Vagina (tissue), 2 donors: ENCODE measurements around the gene PPIF. TPM values are rescaled to one million over a fixed set of nuclear protein-coding genes. Genes with fewer than 3 reads are reported as not detected.

ENCODE experiments used
- DNase-seq, 2 donors: peaks; one replicate each; pipeline ENCODE4 v3.0.0-alpha.2; 2017; ENCODE audit errors: extremely low spot score in 2 of 2
- H3K27ac ChIP-seq: fragments of 200-600 bp; sonication (generic); one replicate; pipeline ENCODE4 v1.5.1; 2019
- H3K27me3 ChIP-seq: fragments of 200-600 bp; sonication (generic); one replicate; pipeline ENCODE4 v1.5.1; 2019
- H3K36me3 ChIP-seq, 2 donors: fragments of 200-600 bp; sonication (generic); one replicate each; pipeline ENCODE4 v1.5.1; 2017 to 2019
- H3K4me1 ChIP-seq: fragments of 200-600 bp; sonication (generic); one replicate; pipeline ENCODE4 v1.5.1; 2019
- H3K4me3 ChIP-seq, 2 donors: fragments of 200-600 bp; sonication (generic); 1 replicate in 1 of 2; 2 replicates in 1 of 2; pipeline ENCODE4 v1.5.1; 2016 to 2019
- H3K9me3 ChIP-seq: fragments of 200-600 bp; sonication (generic); one replicate; pipeline ENCODE4 v1.5.1; 2019
- POLR2A ChIP-seq, 2 donors: fragments of 450-650 bp; IDR thresholded peaks; one replicate each; pipeline ENCODE4 v1.6.1; 2017; ENCODE audit warnings: antibody characterized with exemption in 2 of 2, mild to moderate bottlenecking in 2 of 2, moderate library complexity in 2 of 2
- POLR2AphosphoS5 ChIP-seq, 2 donors: sonication (generic); formaldehyde crosslinking; IDR thresholded peaks; one replicate each; pipeline ENCODE4 v1.9.0; 2017; ENCODE audit warnings: antibody characterized with exemption in 2 of 2, mild to moderate bottlenecking in 2 of 2, low read depth in 1 of 2; ENCODE audit not compliant: insufficient read depth in 1 of 2
- intact Hi-C: fragments of 100-400 bp; cut with DNase I; formaldehyde crosslinking; loops from one replicate; pipeline ENCODE4 v1.15.1; 2023
- total RNA-seq: library from RNA; depleted of rRNA; stranded (reverse); fragments of >200 nt; gene quantifications from one replicate; pipeline ENCODE4 v1.2.3, GENCODE V29; 2016
- TF ChIP-seq, protein P1 (sequence below), 3 experiments: fragments of 450-650 bp in 2 of 3; fragments of 200-600 bp in 1 of 3; sonication (generic) in 1 of 3; IDR thresholded peaks; one replicate each; pipeline ENCODE4 v1.5.1; 2017 to 2019; ENCODE audit warnings: antibody characterized with exemption in 3 of 3, mild to moderate bottlenecking in 2 of 3, moderate library complexity in 2 of 3

PPIF gene
- total RNA-seq, 1 donor from 2014 or later: 44.7 TPM

DNA sequence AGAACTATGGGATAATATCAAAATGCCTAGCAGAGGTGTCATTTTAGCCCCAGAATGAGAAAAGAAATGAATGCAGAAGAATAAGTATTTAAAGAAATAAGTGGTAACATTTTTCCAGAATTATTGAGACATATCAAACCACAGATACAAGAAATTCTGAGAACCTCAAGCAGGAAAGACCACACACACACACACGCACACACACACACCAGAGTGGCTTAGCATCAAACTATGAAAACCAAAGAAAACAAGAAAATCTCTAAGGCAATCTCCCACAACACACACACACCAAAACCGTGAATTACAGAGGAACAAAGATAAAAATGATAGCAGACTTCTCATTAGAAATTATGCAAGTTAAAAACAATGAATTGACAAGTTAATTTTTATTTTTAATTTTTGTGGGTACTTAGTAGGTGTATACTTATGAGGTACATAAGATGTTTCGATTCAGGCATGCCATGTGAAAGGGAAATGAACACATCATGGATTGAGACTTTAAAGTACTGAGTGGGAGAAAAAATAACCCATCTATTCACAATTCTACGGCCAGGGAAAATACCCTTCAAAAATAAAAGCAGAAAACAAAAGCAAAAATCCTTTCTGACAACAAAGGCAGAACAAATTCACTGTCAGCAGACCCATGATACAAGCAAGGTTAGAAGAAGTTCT is 14.6 kb downstream of the PPIF start:
- Histone ChIP-seq H3K9me3 (no peaks in the 10 kb centered on the region), H3K4me3 (no peak overlapping the region), H3K27me3 (no peaks in the 10 kb centered on the region), H3K4me1 (no peaks in the 10 kb centered on the region), H3K27ac (no peak overlapping the region), H3K36me3 (no peaks in the 10 kb centered on the region)
- intact Hi-C loops: no loop called here
- DNase-seq: no peak
- TF ChIP-seq, protein P1, sequence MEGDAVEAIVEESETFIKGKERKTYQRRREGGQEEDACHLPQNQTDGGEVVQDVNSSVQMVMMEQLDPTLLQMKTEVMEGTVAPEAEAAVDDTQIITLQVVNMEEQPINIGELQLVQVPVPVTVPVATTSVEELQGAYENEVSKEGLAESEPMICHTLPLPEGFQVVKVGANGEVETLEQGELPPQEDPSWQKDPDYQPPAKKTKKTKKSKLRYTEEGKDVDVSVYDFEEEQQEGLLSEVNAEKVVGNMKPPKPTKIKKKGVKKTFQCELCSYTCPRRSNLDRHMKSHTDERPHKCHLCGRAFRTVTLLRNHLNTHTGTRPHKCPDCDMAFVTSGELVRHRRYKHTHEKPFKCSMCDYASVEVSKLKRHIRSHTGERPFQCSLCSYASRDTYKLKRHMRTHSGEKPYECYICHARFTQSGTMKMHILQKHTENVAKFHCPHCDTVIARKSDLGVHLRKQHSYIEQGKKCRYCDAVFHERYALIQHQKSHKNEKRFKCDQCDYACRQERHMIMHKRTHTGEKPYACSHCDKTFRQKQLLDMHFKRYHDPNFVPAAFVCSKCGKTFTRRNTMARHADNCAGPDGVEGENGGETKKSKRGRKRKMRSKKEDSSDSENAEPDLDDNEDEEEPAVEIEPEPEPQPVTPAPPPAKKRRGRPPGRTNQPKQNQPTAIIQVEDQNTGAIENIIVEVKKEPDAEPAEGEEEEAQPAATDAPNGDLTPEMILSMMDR (IDR thresholded peaks at IDR 0.05): no peak
- TF ChIP-seq POLR2AphosphoS5 (IDR thresholded peaks at IDR 0.05; ENCODE audit: insufficient read depth in 1 of 2, low read depth in 1 of 2): no peak
- no peak for TF ChIP-seq POLR2A (IDR thresholded peaks at IDR 0.05)

DNA sequence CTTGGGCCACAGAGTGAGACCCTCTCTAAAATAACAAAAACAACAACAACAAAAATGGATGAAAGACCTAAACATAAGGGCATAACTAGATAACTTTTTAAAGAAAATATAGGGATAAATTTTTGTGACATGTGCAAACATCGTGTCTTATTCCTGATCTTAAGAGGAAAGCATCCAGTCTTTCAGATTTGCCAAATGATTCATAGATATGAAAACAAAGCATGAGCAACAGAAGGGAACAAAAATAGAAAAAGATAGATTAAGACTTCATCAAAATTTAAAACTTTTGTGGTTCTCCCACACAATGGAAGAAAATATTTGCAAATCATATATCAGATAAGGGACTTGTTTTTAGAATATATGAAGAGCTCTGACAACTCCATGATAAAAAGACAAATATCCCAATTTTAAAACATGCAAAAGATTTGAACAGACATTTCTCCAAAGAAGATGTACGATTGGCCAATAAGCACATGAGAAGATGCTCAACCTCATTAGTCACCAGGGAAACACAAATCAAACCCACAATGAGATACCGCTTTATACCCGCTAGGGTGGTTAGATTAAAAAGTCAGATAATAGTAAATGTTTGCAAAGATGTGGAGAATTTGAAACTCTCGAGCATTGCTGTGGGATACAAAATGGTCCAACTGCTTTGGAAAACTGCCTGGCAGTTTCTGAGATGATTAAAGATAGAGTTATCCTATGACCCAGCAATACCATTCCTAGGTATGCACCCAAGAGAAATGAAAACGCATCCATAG is 20.3 kb downstream of the PPIF start:
- Histone ChIP-seq H3K4me3 (no peak overlapping the region), H3K27me3 (no peaks in the 10 kb centered on the region), H3K36me3 (no peaks in the 10 kb centered on the region), H3K27ac (no peak overlapping the region), H3K4me1 (no peaks in the 10 kb centered on the region), H3K9me3 (no peaks in the 10 kb centered on the region)
- no peak for DNase-seq
- intact Hi-C loops: no loop called here
- TF ChIP-seq, protein P1 (IDR thresholded peaks at IDR 0.05): no peak
- TF ChIP-seq POLR2AphosphoS5 (IDR thresholded peaks at IDR 0.05; ENCODE audit: insufficient read depth in 1 of 2, low read depth in 1 of 2) (no peak), POLR2A (IDR thresholded peaks at IDR 0.05) (no peak)

DNA sequence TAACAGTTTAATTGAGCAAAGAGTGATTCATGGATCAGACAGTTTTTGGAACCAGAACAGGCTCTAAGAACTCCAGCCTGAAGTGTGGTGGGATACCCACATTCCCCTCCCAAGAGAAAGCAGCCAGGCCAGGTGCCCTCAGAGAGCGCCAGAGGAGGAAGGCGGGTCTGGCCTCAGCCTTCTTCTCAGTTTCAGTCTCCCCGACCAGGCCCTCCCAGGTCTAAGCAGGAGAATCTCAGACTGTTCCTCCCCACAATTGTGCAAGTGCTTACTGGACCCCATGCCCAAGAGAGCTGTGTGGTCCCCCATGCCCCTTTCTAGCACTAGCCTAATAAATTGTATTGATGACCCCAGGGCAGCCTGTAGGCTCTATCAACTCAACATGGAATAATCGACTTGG is 25.6 kb downstream of the PPIF start:
- H3K4me1 ChIP-seq: peaks cover 7% of the 10 kb centered on the region
- H3K27me3 ChIP-seq: no peaks in the 10 kb centered on the region
- no peak overlapping the region for H3K27ac ChIP-seq
- H3K4me3 ChIP-seq: no peak overlapping the region
- DNase-seq: peak in 1 of 2 donors; percentile 71
- intact Hi-C loops: no loop called here
- H3K36me3 ChIP-seq: no peaks in the 10 kb centered on the region
- no peaks in the 10 kb centered on the region for H3K9me3 ChIP-seq
- TF ChIP-seq, protein P1 (IDR thresholded peaks at IDR 0.05): no peak
- TF ChIP-seq POLR2AphosphoS5 (IDR thresholded peaks at IDR 0.05; ENCODE audit: insufficient read depth in 1 of 2, low read depth in 1 of 2) (no peak), POLR2A (IDR thresholded peaks at IDR 0.05) (no peak)

DNA sequence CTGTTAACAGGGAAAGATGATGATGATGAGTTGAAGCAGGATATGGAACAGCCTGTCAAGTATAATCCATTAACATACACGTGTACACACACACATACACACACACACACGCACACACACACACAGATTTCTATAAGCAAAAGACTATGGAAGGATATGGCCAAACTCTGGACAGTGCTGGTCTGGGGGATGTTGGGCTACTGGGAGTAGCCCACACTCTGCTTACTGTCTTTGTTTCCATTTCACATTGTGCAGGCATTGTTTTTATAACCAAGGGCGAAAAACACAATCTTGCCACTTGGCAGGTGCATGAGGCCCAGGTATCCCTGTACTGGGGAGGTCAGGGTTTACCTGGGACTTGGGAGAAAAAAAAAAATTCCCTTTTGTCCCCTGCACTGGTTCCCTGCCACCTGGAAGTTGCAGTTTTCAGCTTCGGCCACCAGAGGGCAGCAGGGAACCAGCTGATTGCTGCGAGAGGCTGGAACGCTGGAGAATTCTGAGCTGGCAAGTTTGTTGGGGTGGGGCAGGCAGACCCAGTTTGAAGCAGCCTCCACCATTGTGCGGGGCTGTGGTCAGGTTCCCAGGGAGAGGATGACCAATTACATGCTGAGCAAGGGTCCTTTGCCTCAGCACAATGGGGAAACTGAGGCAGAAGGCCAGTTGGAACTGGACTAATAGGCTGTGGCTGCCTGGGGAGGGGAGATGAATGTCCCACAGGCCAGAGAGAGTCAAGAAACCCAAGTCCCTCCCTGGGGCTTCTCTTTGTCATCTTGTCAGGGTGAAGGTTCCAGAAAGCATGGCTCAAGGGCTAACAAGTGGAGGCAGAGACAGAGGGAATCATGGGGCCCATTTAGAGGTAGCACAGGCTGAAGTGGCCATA is 27.3 kb downstream of the PPIF start:
- no peaks in the 10 kb centered on the region for H3K27me3 ChIP-seq
- H3K27ac ChIP-seq: peak overlapping the region; percentile 33
- TF ChIP-seq POLR2AphosphoS5 (IDR thresholded peaks at IDR 0.05; ENCODE audit: insufficient read depth in 1 of 2, low read depth in 1 of 2): peak in 1 of 2 donors; percentile 38
- TF ChIP-seq, protein P1 (IDR thresholded peaks at IDR 0.05): peak; percentile 92 to 99 (median 98)
- no peak for TF ChIP-seq POLR2A (IDR thresholded peaks at IDR 0.05)
- peaks cover 15% of the 10 kb centered on the region for H3K4me1 ChIP-seq
- H3K36me3 ChIP-seq: no peaks in the 10 kb centered on the region
- DNase-seq: peak; percentile 88 to 94
- no peaks in the 10 kb centered on the region for H3K9me3 ChIP-seq
- intact Hi-C loops: loop anchor here (2.0 kb wide), 1 partner anchor 92 kb away; no protein-coding TSS in a partner anchor
- no peak overlapping the region for H3K4me3 ChIP-seq
